B cell (primary cell): ENCODE results near the gene CENPO. TPM values are rescaled to one million over a fixed set of nuclear protein-coding genes. Genes with fewer than 3 reads are reported as not detected.

Experiments
- ATAC-seq: fragments of 200-7000 bp; cut with Tn5 transposase; one replicate; pipeline ENCODE4 v1.10.0; 2021; ENCODE audit warnings: low read depth, mild to moderate bottlenecking, moderate number of reproducible peaks, moderate library complexity
- CTCF ChIA-PET: fragments of 350-600 bp; sonication (Branson Sonifier 250); formaldehyde crosslinking; loops from one replicate; lab custom pipeline; 2021; ENCODE audit warnings: antibody characterized with exemption, inconsistent platforms; lab: Charles Lee
- POLR2A ChIA-PET: fragments of 350-600 bp; sonication (Branson Sonifier 250); formaldehyde crosslinking; loops from one replicate; lab custom pipeline; 2021; ENCODE audit warnings: antibody characterized with exemption; lab: Charles Lee
- DNase-seq: peaks from one replicate; pipeline ENCODE4 v3.0.0; 2013
- H2AFZ ChIP-seq: 2 replicates; pipeline ENCODE4 v1.6.1; 2012; ENCODE audit warnings: mild to moderate bottlenecking, low read depth, low read length; ENCODE audit not compliant: insufficient read depth, poor library complexity, severe bottlenecking
- H3K27ac ChIP-seq, 2 donors: 1 replicate in 1 of 2; 2 replicates in 1 of 2; pipeline ENCODE4 v1.5.1; 2012 to 2013; ENCODE audit warnings: low read length in 2 of 2, mild to moderate bottlenecking in 2 of 2, moderate library complexity in 1 of 2
- H3K27me3 ChIP-seq, 4 experiments: fragments of 200-600 bp in 1 of 4; sonication (generic) in 1 of 4; replicated peaks in 1 of 4; 1 replicate in 2 of 4; 2 replicates in 2 of 4; pipeline versions ENCODE4 v1.6.1 to v1.7.0; 2013 to 2016; ENCODE audit warnings: low read length in 3 of 4, mild to moderate bottlenecking in 2 of 4, mixed read lengths in 1 of 4, moderate library complexity in 1 of 4; ENCODE audit not compliant: insufficient read depth in 4 of 4, control insufficient read depth in 3 of 4; ENCODE audit errors: control extremely low read depth in 1 of 4
- H3K36me3 ChIP-seq, 2 experiments: replicated peaks in 1 of 2; 1 replicate in 1 of 2; 2 replicates in 1 of 2; pipeline versions ENCODE4 v1.6.1 to v1.7.1; 2013; ENCODE audit warnings: low read length in 1 of 2; ENCODE audit not compliant: insufficient read depth in 2 of 2, control insufficient read depth in 1 of 2; ENCODE audit errors: control extremely low read depth in 1 of 2, extremely low read depth in 1 of 2
- H3K4me1 ChIP-seq, 2 donors: fragments of 200-600 bp in 1 of 2; sonication (generic) in 1 of 2; 1 replicate in 1 of 2; 2 replicates in 1 of 2; pipeline versions ENCODE4 v1.5.1 to v1.6.1; 2013 to 2017; ENCODE audit warnings: low read length in 2 of 2; ENCODE audit not compliant: control insufficient read depth in 2 of 2, insufficient read depth in 2 of 2
- H3K4me2 ChIP-seq: replicated peaks from 2 replicates; pipeline ENCODE3; 2012; ENCODE audit warnings: mild to moderate bottlenecking, low read depth, low read length; ENCODE audit not compliant: poor library complexity, severe bottlenecking
- H3K4me3 ChIP-seq, 5 experiments: fragments of 200-600 bp in 1 of 5; sonication (generic) in 1 of 5; 1 replicate in 3 of 5; 2 replicates in 2 of 5; pipeline versions ENCODE4 v1.5.1 to v1.7.0; 2011 to 2016; ENCODE audit warnings: low read length in 4 of 5, mild to moderate bottlenecking in 4 of 5, low read depth in 2 of 5, control low read depth in 1 of 5, moderate library complexity in 1 of 5; ENCODE audit not compliant: insufficient read depth in 1 of 5; ENCODE audit errors: control extremely low read depth in 1 of 5, extremely low read depth in 1 of 5
- H3K79me2 ChIP-seq: fragments of 200-600 bp; sonication (generic); one replicate; pipeline ENCODE4 v1.6.0; 2016; ENCODE audit warnings: low read length; ENCODE audit not compliant: control insufficient read depth, insufficient read depth
- H3K9ac ChIP-seq: fragments of 200-600 bp; sonication (generic); 2 replicates; pipeline ENCODE4 v1.6.1; 2017; ENCODE audit warnings: mild to moderate bottlenecking, low read length, moderate library complexity
- H3K9me3 ChIP-seq, 3 donors: one replicate each; pipeline versions ENCODE4 v1.6.1 to v1.7.1; 2013; ENCODE audit warnings: low read length in 2 of 3; ENCODE audit not compliant: control insufficient read depth in 2 of 3, insufficient read depth in 1 of 3; ENCODE audit errors: control extremely low read depth in 1 of 3
- H4K20me1 ChIP-seq: 2 replicates; pipeline ENCODE4 v1.6.0; 2012; ENCODE audit warnings: mild to moderate bottlenecking, low read length; ENCODE audit not compliant: insufficient read depth, control insufficient read depth, poor library complexity, severe bottlenecking
- H3K27ac Mint-ChIP-seq: one replicate; pipeline ENCODE4 v1.8.0; 2021; ENCODE audit warnings: mixed read lengths
- H3K27me3 Mint-ChIP-seq: one replicate; pipeline ENCODE4 v1.8.0; 2021; ENCODE audit warnings: mixed read lengths
- H3K4me1 Mint-ChIP-seq: one replicate; pipeline ENCODE4 v1.8.0; 2021; ENCODE audit warnings: mixed read lengths
- H3K4me3 Mint-ChIP-seq: one replicate; pipeline ENCODE4 v1.8.0; 2021; ENCODE audit warnings: mixed read lengths
- H3K9me3 Mint-ChIP-seq: one replicate; pipeline ENCODE4 v1.8.0; 2022; ENCODE audit warnings: mixed read lengths; ENCODE audit not compliant: insufficient read depth
- EZH2 ChIP-seq: IDR thresholded peaks from 2 replicates; pipeline ENCODE4 v1.6.1; 2012; ENCODE audit warnings: borderline replicate concordance, low read depth, mild to moderate bottlenecking, moderate library complexity, low read length; ENCODE audit not compliant: insufficient read depth, poor library complexity, severe bottlenecking
- WGBS: methylation state at CpG from one replicate; pipeline ENCODE4 v1.1.5; 2013; ENCODE audit warnings: missing lambda C conversion rate; ENCODE audit not compliant: insufficient coverage; 5-methylcytosine and 5-hydroxymethylcytosine counted together
- intact Hi-C: fragments of 100-400 bp; cut with micrococcal nuclease; formaldehyde crosslinking; loops from one replicate; pipeline ENCODE4 v1.10.0; 2022
- polyA plus RNA-seq: library from polyadenylated mRNA; depleted of rRNA; stranded (reverse); fragments of >200 nt; gene quantifications from 2 replicates; pipeline ENCODE4 v1.2.3, GENCODE V29; 2012
- total RNA-seq, 2 donors: library from RNA; stranded (reverse); fragments of 120-200 nt in 1 of 2; gene quantifications; 1 replicate in 1 of 2; 2 replicates in 1 of 2; pipeline versions ENCODE4 v1.2.3 to v1.2.4, GENCODE V29; 2013 to 2022
- TF ChIP-seq, protein P1 (sequence below): fragments of 200-600 bp; IDR thresholded peaks from one replicate; pipeline ENCODE4 v1.8.0; 2022; ENCODE audit warnings: antibody characterized with exemption, mild to moderate bottlenecking

The CENPO gene
- total and polyA plus RNA-seq, 2 donors (not counting 1 experiment from before 2014, with no cell fraction given) = 4.5 to 10.4 TPM

- Mint-ChIP-seq H3K9me3 (no peaks in the 10 kb centered on the region), H3K27me3 (no peaks in the 10 kb centered on the region), H3K4me3 (no peak overlapping the region), H3K27ac (no peak overlapping the region), H3K4me1 (peaks cover 2% of the 10 kb centered on the region)
- Histone ChIP-seq H3K36me3 (peaks cover 0 to 23% of the 10 kb centered on the region in 2 experiments), H3K4me1 (no peaks in the 10 kb centered on the region), H2AFZ (no peak overlapping the region), H3K4me3 (no peak overlapping the region), H3K27me3 (no peaks in the 10 kb centered on the region), H3K27ac (no peak overlapping the region), H3K9me3 (no peaks in the 10 kb centered on the region), H3K79me2 (peaks cover 37% of the 10 kb centered on the region), H4K20me1 (no peaks in the 10 kb centered on the region), H3K4me2 (no peak overlapping the region), H3K9ac (no peak overlapping the region)
- WGBS = 86% methylated on average over 1 of the region's 4 CpGs
- ChIA-PET CTCF (interaction anchor here (1.2 to 1.4 kb wide), 2 partner anchors 8 to 11 kb away, joined by 3 to 4 read pairs; no protein-coding TSS in a partner anchor), POLR2A (no interaction called here)
- TF ChIP-seq, protein P1, sequence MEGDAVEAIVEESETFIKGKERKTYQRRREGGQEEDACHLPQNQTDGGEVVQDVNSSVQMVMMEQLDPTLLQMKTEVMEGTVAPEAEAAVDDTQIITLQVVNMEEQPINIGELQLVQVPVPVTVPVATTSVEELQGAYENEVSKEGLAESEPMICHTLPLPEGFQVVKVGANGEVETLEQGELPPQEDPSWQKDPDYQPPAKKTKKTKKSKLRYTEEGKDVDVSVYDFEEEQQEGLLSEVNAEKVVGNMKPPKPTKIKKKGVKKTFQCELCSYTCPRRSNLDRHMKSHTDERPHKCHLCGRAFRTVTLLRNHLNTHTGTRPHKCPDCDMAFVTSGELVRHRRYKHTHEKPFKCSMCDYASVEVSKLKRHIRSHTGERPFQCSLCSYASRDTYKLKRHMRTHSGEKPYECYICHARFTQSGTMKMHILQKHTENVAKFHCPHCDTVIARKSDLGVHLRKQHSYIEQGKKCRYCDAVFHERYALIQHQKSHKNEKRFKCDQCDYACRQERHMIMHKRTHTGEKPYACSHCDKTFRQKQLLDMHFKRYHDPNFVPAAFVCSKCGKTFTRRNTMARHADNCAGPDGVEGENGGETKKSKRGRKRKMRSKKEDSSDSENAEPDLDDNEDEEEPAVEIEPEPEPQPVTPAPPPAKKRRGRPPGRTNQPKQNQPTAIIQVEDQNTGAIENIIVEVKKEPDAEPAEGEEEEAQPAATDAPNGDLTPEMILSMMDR = no peak
- TF ChIP-seq EZH2 = no peak
- no peak for DNase-seq
- no peak for ATAC-seq
- intact Hi-C loops = no loop called here
These were observed 21.9 kb downstream of the CENPO start for GRCh38 chr2:24815171-24815570.

- H3K4me1 ChIP-seq = no peaks in the 10 kb centered on the region
- no peak overlapping the region for H2AFZ ChIP-seq
- peaks cover 33% of the 10 kb centered on the region for H3K79me2 ChIP-seq
- no peaks in the 10 kb centered on the region for H3K27me3 Mint-ChIP-seq
- CTCF ChIA-PET = no interaction called here
- POLR2A ChIA-PET = no interaction called here
- ATAC-seq = no peak
- DNase-seq = no peak
- no peaks in the 10 kb centered on the region for H3K27me3 ChIP-seq
- no peak overlapping the region for H3K27ac Mint-ChIP-seq
- H4K20me1 ChIP-seq = no peaks in the 10 kb centered on the region
- no peaks in the 10 kb centered on the region for H3K9me3 Mint-ChIP-seq
- H3K4me3 Mint-ChIP-seq = no peak overlapping the region
- H3K27ac ChIP-seq = no peak overlapping the region
- intact Hi-C loops = no loop called here
- no peak overlapping the region for H3K4me2 ChIP-seq
- no peak overlapping the region for H3K9ac ChIP-seq
- 97% methylated on average over 4 of the region's 6 CpGs for WGBS
- peaks cover 2% of the 10 kb centered on the region for H3K4me1 Mint-ChIP-seq
- no peak overlapping the region for H3K4me3 ChIP-seq
- H3K9me3 ChIP-seq = no peaks in the 10 kb centered on the region
- H3K36me3 ChIP-seq = peaks cover 0 to 34% of the 10 kb centered on the region in 2 experiments
- TF ChIP-seq EZH2 = no peak
- TF ChIP-seq, protein P1 = no peak
These were observed 23.2 kb downstream of the CENPO start for GRCh38 chr2:24816404-24816803.
